ENCODE data around the gene FAT3.
A peak's percentile ranks its signal among the peaks of the same experiment; 100 is the strongest.

FAT3 gene

DNA sequence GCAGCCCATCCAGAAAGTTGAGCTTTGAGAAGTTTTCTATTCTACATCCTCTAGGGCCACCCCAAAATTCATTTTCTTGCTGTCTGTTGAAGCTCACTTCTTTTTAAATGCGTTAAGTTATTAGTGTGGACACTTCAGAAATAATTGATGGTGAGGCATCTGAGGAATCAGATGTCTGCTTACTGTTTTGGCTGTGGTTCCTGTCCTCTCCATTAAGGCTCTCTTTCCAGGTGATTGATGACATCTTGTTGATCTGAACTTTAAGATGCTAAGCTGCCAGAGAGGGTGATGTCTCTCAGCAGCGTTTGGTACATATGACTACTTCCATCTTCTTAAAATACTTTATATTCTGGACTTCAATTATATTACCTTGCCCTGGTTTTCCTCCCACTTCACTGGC, 45.2 kb downstream of the FAT3 start (continued):
- TF ChIP-seq, protein P1, sequence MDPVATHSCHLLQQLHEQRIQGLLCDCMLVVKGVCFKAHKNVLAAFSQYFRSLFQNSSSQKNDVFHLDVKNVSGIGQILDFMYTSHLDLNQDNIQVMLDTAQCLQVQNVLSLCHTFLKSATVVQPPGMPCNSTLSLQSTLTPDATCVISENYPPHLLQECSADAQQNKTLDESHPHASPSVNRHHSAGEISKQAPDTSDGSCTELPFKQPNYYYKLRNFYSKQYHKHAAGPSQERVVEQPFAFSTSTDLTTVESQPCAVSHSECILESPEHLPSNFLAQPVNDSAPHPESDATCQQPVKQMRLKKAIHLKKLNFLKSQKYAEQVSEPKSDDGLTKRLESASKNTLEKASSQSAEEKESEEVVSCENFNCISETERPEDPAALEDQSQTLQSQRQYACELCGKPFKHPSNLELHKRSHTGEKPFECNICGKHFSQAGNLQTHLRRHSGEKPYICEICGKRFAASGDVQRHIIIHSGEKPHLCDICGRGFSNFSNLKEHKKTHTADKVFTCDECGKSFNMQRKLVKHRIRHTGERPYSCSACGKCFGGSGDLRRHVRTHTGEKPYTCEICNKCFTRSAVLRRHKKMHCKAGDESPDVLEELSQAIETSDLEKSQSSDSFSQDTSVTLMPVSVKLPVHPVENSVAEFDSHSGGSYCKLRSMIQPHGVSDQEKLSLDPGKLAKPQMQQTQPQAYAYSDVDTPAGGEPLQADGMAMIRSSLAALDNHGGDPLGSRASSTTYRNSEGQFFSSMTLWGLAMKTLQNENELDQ (tag by site-specific recombination; IDR thresholded peaks at IDR 0.05; ENCODE audit: low read depth): no peak
- no peak for TF ChIP-seq HOXA7 (CRISPR knock-in tag; IDR thresholded peaks at IDR 0.05; ENCODE audit: borderline replicate concordance)
- TF ChIP-seq KLF8 (tag by site-specific recombination; IDR thresholded peaks at IDR 0.05): no peak
- no peak for TF ChIP-seq ZNF214 (tag by site-specific recombination; IDR thresholded peaks at IDR 0.05; ENCODE audit: borderline replicate concordance)
- TF ChIP-seq ZNF114 (tag by site-specific recombination; IDR thresholded peaks at IDR 0.05): no peak

DNA sequence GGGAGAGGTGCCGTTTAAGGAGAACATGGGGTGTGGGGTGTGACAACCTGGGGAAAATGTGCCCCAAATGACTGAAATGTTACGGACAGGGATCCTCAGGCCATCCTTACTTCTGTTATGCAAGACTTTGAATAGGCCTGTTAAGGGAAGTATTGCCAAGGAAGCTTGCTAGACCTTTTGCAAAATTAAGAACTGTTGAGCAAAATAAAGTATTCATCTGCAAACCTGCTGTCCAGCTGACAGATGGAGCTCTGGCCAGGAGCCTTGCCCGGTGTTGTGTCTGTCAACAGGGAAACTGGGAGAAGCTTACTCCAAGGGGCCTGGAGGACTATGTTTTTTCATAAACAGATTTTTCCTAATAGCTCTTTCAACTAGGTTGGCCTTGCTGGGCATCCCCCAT, 48.0 kb downstream of the FAT3 start:
- no peak overlapping the region for H3K4me3 ChIP-seq (ENCODE audit: low read depth, low read length)
- no peak overlapping the region for H3K27ac ChIP-seq (ENCODE audit: extremely low read depth, low read depth, low read length)
- no peak for TF ChIP-seq ZNF837 (tag by site-specific recombination; IDR thresholded peaks at IDR 0.05)
- TF ChIP-seq ZNF600 (tag by site-specific recombination; IDR thresholded peaks at IDR 0.05): peak; percentile 22; the same call in 1 of the 2 replicates
- H3K9me3 ChIP-seq (ENCODE audit: control insufficient read depth, insufficient read depth, low read depth, low read length): no peaks in the 10 kb centered on the region
- ChIA-PET POLR2A (no interaction called here), CTCF (interaction anchor here (1.6 kb wide), 1 partner anchor 18 kb away, joined by 4 read pairs; no protein-coding TSS in a partner anchor)
- no peaks in the 10 kb centered on the region for H3K36me3 ChIP-seq (ENCODE audit: control insufficient read depth in 2 of 2, insufficient read depth in 1 of 2, low read length in 2 of 2)
- no peaks in the 10 kb centered on the region for H3K4me1 ChIP-seq (ENCODE audit: control insufficient read depth, insufficient read depth, low read length)
